SK-MEL-5 (cell line): Measurements from ENCODE around the gene NPR3. TPM values are rescaled to one million over a fixed set of nuclear protein-coding genes. Genes with fewer than 3 reads are reported as not detected.
A peak's percentile ranks its signal among the peaks of the same experiment; 100 is the strongest.

Experiments used
- DNase-seq: peaks from one replicate; pipeline ENCODE4 v3.0.0-alpha.2; 2016; ENCODE audit warnings: low read depth, low spot score
- in situ Hi-C: cut with HindIII; loops from 2 replicates; pipeline ENCODE4 v1.10.0; 2016; ENCODE audit warnings: low sequenced_read_pairs, high pct_unique_total_duplicates, low pct_unique_long_range_greater_than_20kb
- polyA plus RNA-seq, 2 experiments: library from polyadenylated mRNA; depleted of rRNA; stranded (reverse); fragments of >200 nt; gene quantifications; 2 replicates each; pipeline ENCODE4 v1.2.3, GENCODE V29; 2015
- total RNA-seq: library from RNA; depleted of rRNA; stranded (reverse); fragments of >200 nt; shearing (Covaris generic); gene quantifications from 2 replicates; pipeline ENCODE4 v1.2.3, GENCODE V29; 2014; rRNA removed

NPR3 gene, protein sequence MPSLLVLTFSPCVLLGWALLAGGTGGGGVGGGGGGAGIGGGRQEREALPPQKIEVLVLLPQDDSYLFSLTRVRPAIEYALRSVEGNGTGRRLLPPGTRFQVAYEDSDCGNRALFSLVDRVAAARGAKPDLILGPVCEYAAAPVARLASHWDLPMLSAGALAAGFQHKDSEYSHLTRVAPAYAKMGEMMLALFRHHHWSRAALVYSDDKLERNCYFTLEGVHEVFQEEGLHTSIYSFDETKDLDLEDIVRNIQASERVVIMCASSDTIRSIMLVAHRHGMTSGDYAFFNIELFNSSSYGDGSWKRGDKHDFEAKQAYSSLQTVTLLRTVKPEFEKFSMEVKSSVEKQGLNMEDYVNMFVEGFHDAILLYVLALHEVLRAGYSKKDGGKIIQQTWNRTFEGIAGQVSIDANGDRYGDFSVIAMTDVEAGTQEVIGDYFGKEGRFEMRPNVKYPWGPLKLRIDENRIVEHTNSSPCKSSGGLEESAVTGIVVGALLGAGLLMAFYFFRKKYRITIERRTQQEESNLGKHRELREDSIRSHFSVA
- total RNA-seq: not detected in 2 replicates
- not detected in 2 replicates for polyA plus RNA-seq (2015; cell fraction: cytosol; rRNA removed)
- polyA plus RNA-seq (2015; cell fraction: nucleus; rRNA removed): not detected in 2 replicates

- DNase-seq: no peak
- in situ Hi-C loops: no loop called here
Observed at GRCh38 chr5:32710550-32711361, at the start of gene NPR3. Gene NPR3 (plus strand): TSS chr5:32711321. CDS start chr5:32711777, 456 bp downstream.

- in situ Hi-C loops: no loop called here
- DNase-seq: no peak
Observed at GRCh38 chr5:32664523-32664922, 46.6 kb upstream of the NPR3 start.

- in situ Hi-C loops: no loop called here
- no peak for DNase-seq
Observed at GRCh38 chr5:32668552-32668951, 42.6 kb upstream of the NPR3 start.

- in situ Hi-C loops: no loop called here
Observed at GRCh38 chr5:32673272-32673671, 37.8 kb upstream of the NPR3 start.

GRCh38 chr5:32677023-32677422 lies 34.1 kb upstream of the NPR3 start:
- in situ Hi-C loops: no loop called here
- DNase-seq: no peak

More at GRCh38 chr5:32673272-32673671, 37.8 kb upstream of the NPR3 start:
- no peak for DNase-seq

- no peak for DNase-seq
- in situ Hi-C loops: no loop called here
Observed at GRCh38 chr5:32678472-32678871, 32.6 kb upstream of the NPR3 start.

DNA sequence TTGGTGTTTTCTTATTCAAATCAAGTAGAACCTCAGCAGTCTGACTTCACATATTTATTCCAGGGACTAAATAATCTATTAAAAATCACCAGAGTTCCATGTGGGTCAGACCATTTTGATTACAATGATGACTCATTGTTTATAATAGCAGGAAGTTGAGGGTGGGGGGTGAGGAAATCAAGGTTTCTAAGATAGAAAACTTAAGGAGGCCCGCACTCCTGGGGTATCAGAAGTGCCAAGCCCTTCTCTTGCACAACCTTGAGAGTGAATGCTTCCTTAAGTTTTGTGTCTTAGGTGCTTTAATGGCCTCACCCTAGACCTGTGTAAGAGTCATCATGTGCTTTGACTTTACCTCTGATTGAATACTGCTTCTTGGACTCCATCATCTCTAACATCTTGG lies 31.9 kb upstream of the NPR3 start:
- no peak for DNase-seq
- in situ Hi-C loops: no loop called here

- DNase-seq: no peak
- in situ Hi-C loops: no loop called here
Observed at GRCh38 chr5:32680183-32680582, 30.9 kb upstream of the NPR3 start.

DNA sequence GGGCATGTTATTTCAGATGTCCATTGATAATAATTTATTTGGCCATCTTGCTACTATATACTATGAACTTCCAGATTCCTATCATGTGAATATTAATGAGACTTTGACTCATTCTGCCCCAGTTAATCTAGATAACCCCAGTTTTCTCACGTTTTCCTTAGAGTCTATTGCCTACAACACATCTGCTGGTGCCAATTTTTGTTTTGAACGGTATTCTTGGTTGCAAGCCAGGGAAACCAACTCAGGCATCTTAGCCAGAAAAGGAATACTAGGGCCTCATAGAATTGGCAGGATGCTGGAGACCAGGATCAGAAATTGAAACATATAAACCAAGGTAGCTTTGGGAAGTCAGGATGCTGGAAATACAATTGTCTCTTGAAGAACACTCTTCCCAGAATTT lies 28.0 kb upstream of the NPR3 start:
- DNase-seq: no peak
- in situ Hi-C loops: no loop called here

DNA sequence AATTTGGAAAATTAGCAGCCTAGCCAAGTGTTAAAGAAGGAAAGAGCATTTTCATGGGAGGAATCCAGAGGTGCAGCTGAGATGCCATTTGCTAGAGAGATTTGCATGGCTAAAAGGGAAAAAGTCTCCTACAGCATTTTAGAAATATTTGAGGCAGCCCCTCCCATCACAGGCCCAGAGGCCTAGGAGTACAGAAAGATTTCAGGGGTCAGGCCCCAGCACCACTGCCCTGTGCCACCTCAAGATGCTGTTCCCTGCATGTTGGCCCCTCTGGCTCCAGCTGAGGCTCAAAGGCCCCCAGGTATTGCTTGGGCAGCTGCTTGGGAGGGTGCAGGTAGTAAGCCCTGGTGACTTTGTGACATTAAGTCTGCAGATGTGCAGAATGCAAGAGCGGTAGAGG lies 26.9 kb upstream of the NPR3 start:
- no peak for DNase-seq
- in situ Hi-C loops: no loop called here

DNA sequence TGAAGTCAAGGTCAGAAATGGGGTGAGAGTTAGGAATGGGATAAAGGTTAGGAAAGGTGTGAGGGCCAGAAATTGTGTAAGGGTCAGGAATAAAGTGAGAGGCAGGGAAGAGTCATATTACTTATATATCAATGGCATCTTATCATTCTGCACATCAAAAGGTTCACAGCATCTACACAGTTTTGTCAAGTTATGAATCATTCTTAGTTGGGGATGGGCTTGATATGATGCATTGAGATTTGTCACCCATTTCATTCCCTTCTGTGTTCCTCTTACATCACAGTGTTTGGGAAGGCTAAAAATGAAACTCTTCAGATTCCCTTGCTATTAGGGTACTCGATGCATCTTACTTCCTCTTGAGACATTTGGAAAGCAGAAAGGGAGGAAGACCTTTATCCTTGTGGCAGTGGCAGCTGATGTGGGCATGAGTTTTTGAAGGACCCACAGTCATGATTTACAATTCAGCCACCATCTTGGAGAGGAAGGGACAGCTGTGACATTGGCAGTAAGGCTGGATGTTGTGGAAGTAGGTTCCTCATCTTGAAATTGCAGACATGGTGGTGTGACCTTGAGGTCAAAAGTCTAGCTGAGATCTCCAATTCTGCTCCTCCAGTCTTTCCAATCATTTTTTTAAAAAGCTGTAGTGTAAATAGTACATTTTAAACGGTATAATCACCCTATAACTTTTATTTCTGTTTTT lies 24.2 kb upstream of the NPR3 start:
- DNase-seq: no peak
- in situ Hi-C loops: no loop called here

DNA sequence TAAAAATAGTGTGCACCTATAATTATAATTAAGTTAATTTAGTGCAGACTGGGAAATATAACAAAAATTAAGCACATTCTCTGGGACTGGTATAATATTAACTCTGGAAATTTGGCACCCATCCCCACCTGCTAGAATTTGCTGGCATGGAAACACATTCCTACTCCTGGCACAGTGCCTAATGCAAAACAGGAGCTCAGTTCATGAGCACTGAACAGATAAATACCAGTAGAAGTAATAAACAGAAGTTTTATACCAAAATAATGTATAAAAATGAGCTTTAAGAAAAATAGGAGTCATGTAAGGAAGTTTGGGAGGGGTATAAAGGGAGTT lies 23.7 kb upstream of the NPR3 start:
- in situ Hi-C loops: no loop called here
- DNase-seq: no peak

DNA sequence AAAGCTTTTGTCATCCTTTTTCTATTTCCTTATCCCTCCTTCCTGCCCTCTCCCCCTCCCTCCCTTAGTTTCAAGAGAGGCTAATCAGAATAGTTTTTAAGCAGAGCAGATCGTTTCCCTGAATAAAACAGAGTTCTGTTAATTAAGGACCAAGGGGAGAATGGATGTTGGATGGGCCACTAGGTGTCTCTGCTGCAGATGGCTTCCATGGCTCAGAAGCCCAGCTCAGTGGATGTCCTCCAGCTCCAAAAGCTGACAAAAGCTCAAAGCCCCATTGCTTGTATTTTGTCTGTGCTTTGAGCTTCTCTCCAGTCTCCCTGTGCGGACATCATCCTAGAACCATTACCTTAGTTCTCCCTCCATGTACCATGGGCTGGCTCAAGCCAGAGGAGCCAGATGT lies 21.0 kb upstream of the NPR3 start:
- in situ Hi-C loops: no loop called here
- peak; percentile 62 for DNase-seq

- in situ Hi-C loops: no loop called here
- no peak for DNase-seq
Observed at GRCh38 chr5:32690666-32691065, 20.5 kb upstream of the NPR3 start.

GRCh38 chr5:32692036-32692746 lies 18.9 kb upstream of the NPR3 start:
- in situ Hi-C loops: no loop called here

DNA sequence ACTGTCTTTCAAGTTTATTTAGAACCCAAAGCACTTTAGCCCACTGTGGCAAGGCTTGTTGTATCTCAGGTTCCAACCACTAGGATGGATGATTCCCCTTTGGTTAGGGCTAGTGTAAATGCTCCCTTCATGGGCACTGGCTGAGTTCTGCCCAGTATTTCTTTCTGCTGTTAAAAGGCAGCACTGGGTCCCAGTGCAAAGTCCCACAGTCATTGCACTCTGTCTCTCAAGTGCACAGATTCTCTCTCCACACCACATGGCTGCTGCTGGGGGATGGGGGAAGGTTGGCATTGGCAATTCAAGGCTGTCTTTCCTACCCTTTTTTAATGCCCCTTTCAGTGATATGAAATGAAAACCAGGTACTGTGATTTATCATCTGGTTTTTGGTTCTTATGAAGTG lies 7.2 kb upstream of the NPR3 start:
- in situ Hi-C loops: no loop called here
- no peak for DNase-seq

More at GRCh38 chr5:32692036-32692746, 18.9 kb upstream of the NPR3 start:
- no peak for DNase-seq

DNA sequence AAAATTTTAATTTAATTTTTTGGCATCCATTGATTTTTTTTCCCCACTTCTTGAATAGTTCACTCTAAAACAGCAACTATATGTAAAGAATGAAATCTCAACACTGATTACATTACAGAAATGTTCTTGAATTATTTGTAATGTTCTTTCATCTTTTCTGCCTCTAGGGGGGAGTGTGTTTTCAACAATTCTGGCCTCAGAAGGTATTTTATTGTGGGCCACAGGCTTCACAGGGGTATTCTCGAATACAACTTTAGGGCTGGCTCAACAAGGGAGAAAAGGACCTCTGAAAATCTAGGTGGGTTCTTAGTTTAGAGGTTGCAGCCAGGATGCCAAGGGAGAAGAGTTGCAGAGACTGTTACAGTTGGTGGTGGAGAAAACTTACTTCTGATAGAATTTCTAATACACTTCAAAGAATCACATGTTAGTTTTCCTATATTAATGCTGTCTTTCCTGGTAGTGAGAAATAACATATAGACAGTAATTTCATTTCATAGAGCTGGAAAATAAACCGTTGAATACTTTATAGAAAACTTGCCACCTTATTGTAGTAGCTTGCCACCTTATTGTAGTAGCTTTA lies 3.6 kb upstream of the NPR3 start:
- in situ Hi-C loops: no loop called here
- DNase-seq: peak; percentile 72
